Psoas muscle (tissue), 8 donors: Measurements from ENCODE around the gene METTL13. TPM values are rescaled to one million over a fixed set of nuclear protein-coding genes. Genes with fewer than 3 reads are reported as not detected.

Source experiments
- ATAC-seq, 4 donors: fragments of 200-7000 bp; cut with Tn5 transposase; one replicate each; pipeline ENCODE4 v1.9.1; 2020; ENCODE audit warnings: moderate library complexity in 3 of 4, mild to moderate bottlenecking in 2 of 4
- DNase-seq, 2 donors: peaks; one replicate each; pipeline ENCODE4 v3.0.0-alpha.2; 2020
- H3K27ac ChIP-seq: fragments of 200-600 bp; one replicate; pipeline ENCODE4 v1.8.0; 2022
- H3K27me3 ChIP-seq, 3 donors: fragments of 200-600 bp in 1 of 3; one replicate each; pipeline versions ENCODE4 v1.6.1 to v1.8.0; 2013 to 2022; ENCODE audit warnings: low read length in 2 of 3, mild to moderate bottlenecking in 2 of 3, moderate library complexity in 1 of 3; ENCODE audit not compliant: insufficient read depth in 3 of 3
- H3K36me3 ChIP-seq, 2 donors: fragments of 200-600 bp in 1 of 2; one replicate each; pipeline versions ENCODE4 v1.6.1 to v1.8.0; 2013 to 2022; ENCODE audit warnings: low read depth in 1 of 2, mild to moderate bottlenecking in 1 of 2, moderate library complexity in 1 of 2; ENCODE audit not compliant: insufficient read depth in 1 of 2
- H3K4me1 ChIP-seq: fragments of 200-600 bp; one replicate; pipeline ENCODE4 v1.8.0; 2022
- H3K4me3 ChIP-seq: fragments of 200-600 bp; one replicate; pipeline ENCODE4 v1.8.0; 2022; ENCODE audit warnings: mild to moderate bottlenecking
- H3K9me3 ChIP-seq: fragments of 200-600 bp; one replicate; pipeline ENCODE4 v1.8.0; 2022
- CTCF ChIP-seq: fragments of 200-600 bp; IDR thresholded peaks from one replicate; pipeline ENCODE4 v1.8.0; 2022; ENCODE audit warnings: antibody characterized with exemption
- intact Hi-C, 2 donors: fragments of 100-400 bp; cut with DNase I; formaldehyde crosslinking; loops; one replicate each; pipeline versions ENCODE4 v1.11.0 to v1.14.2; 2022
- polyA plus RNA-seq, 3 donors: library from polyadenylated mRNA; stranded (reverse); fragments of 200-250 nt; gene quantifications; one replicate each; pipeline ENCODE4 v1.2.3, GENCODE V29; 2013
- total RNA-seq, 4 donors: library from RNA; stranded (reverse); fragmentation: NEBNext Ultra II Directional in 2 of 4; extraction: Animal tissue kit (Norgen Biotek cat#: 25700) in 2 of 4; gene quantifications; one replicate each; pipeline versions ENCODE4 v1.2.1 to v1.2.4, GENCODE V29; 2021 to 2023
- donor health status: healthy with polysubstance abuse.
- donor health status: DM: no; HTN: no; CAD: no; lungs with moderate emphysema.
- donor health status: Bipolar disorder and iron deficiency.
- donor health status: healthy.
- donor health status: DM: yes; HTN: yes; CAD: no.
- donor health status: DM: no; HTN: no; CAD: no.
- donor health status: DM: no; HTN: no; CAD: no.
- donor health status: DM: yes; HTN: yes; CAD: no.

The METTL13 gene
- total and polyA plus RNA-seq, 7 donors: 15.0 to 66.4 (median 23.9) TPM

GRCh38 chr1:171845998-171846397 is 64.5 kb downstream of the METTL13 start:
- H3K27me3 ChIP-seq: no peaks in the 10 kb centered on the region
- intact Hi-C loops: no loop called here
- no peaks in the 10 kb centered on the region for H3K36me3 ChIP-seq
- H3K27ac ChIP-seq: no peak overlapping the region
- no peak overlapping the region for H3K4me3 ChIP-seq
- no peak for ATAC-seq
- no peak for TF ChIP-seq CTCF
- DNase-seq: no peak
- no peaks in the 10 kb centered on the region for H3K9me3 ChIP-seq
- H3K4me1 ChIP-seq: no peaks in the 10 kb centered on the region

Other genes starting within 250 kb of the METTL13 start
- gene MYOCOS, start 159.4 kb upstream of the METTL13 start, total RNA-seq: under 1 TPM in 1 of 4 donors, not detected in 3; 0.10 TPM
- gene MYOCOS, start 159.4 kb upstream of the METTL13 start, polyA plus RNA-seq: not detected
- 10 to 100 TPM in 1 of 4 donors, 1 to 10 TPM in 3; 3.1 to 12.6 (median 5.1) TPM for gene MYOC, start 129.0 kb upstream of the METTL13 start, total RNA-seq
- 1 to 10 TPM; 1.1 to 2.4 (median 1.5) TPM for gene MYOC, start 129.0 kb upstream of the METTL13 start, polyA plus RNA-seq
- 10 to 100 TPM in 1 of 4 donors, 1 to 10 TPM in 3; 5.7 to 10.3 (median 7.9) TPM for gene VAMP4, start 39.6 kb upstream of the METTL13 start, total RNA-seq
- gene VAMP4, start 39.6 kb upstream of the METTL13 start, polyA plus RNA-seq: 10 to 100 TPM in 1 of 3 donors, 1 to 10 TPM in 2; 4.6 to 11.3 (median 5.6) TPM
- 1 to 10 TPM in 1 of 4 donors, under 1 TPM in 3; 0.52 to 1.0 (median 0.89) TPM for gene DNM3, start 59.8 kb downstream of the METTL13 start, total RNA-seq
- gene DNM3, start 59.8 kb downstream of the METTL13 start, polyA plus RNA-seq: under 1 TPM; 0.31 to 0.77 (median 0.62) TPM